Gastrocnemius medialis (tissue), 4 donors: ENCODE data around the gene RGMB.

ENCODE experiments used
- CTCF ChIP-seq, 5 experiments: fragments of 450-650 bp in 3 of 5; fragments of 200-600 bp in 2 of 5; sonication (generic) in 2 of 5; IDR thresholded peaks in 4 of 5; conservative IDR thresholded peaks in 1 of 5; 1 replicate in 4 of 5; 2 replicates in 1 of 5; pipeline ENCODE4 v1.5.1; 2016 to 2019; ENCODE audit warnings: antibody characterized with exemption in 5 of 5, mild to moderate bottlenecking in 3 of 5, moderate library complexity in 3 of 5
- POLR2A ChIP-seq, 2 donors: fragments of 450-650 bp; IDR thresholded peaks; one replicate each; pipeline ENCODE4 v1.6.1; 2017; ENCODE audit warnings: antibody characterized with exemption in 2 of 2, mild to moderate bottlenecking in 2 of 2, moderate library complexity in 2 of 2

GRCh38 chr5:98775246-98776065 lies 2.0 kb downstream of the RGMB start:
- TF ChIP-seq CTCF (IDR thresholded peaks at IDR 0.05 in 4 of 5, conservative IDR thresholded peaks at IDR 0.05 in 1 of 5): no peak
- no peak for TF ChIP-seq POLR2A (IDR thresholded peaks at IDR 0.05)
